Fibroblast of gingiva (primary cell): ENCODE data around the gene CYBB.
"Not testable (repeated sequence)": the region's sequence is repeated elsewhere in the genome, so short reads cannot be mapped to it uniquely, and the experiment has no call there.

Experiments used
- DNase-seq: peaks from one replicate; pipeline ENCODE4 v3.0.0-alpha.2; 2011; ENCODE audit warnings: low read depth

Gene CYBB

GRCh38 chrX:37779857-37780256, at the start of gene CYBB:
Gene CYBB, plus strand, starts transcription at chrX:37780059. Its CDS starts 19 bp downstream, at chrX:37780078.
- DNase-seq, result no peak

GRCh38 chrX:37745354-37745753, 34.5 kb upstream of the CYBB start:
- peak; percentile 48 for DNase-seq

GRCh38 chrX:37745835-37746217, 34.0 kb upstream of the CYBB start:
- DNase-seq, result no peak

GRCh38 chrX:37746218-37746941, 33.5 kb upstream of the CYBB start:
- DNase-seq, result no peak

- no peak for DNase-seq
These were observed 32.9 kb upstream of the CYBB start for GRCh38 chrX:37746951-37747350.

GRCh38 chrX:37752281-37752680, 27.6 kb upstream of the CYBB start:
- no peak for DNase-seq

- no peak for DNase-seq
These were observed 26.9 kb upstream of the CYBB start for GRCh38 chrX:37752936-37753335.

GRCh38 chrX:37753384-37753783, 26.5 kb upstream of the CYBB start:
- no peak for DNase-seq

- DNase-seq, result no peak
These were observed 25.3 kb upstream of the CYBB start for GRCh38 chrX:37754516-37754915.

- no peak for DNase-seq
These were observed 24.8 kb upstream of the CYBB start for GRCh38 chrX:37755025-37755424.

GRCh38 chrX:37757082-37757481, 22.8 kb upstream of the CYBB start:
- DNase-seq, result no peak

GRCh38 chrX:37759351-37759750, 20.5 kb upstream of the CYBB start:
- no peak for DNase-seq

- no peak for DNase-seq
These were observed 19.9 kb upstream of the CYBB start for GRCh38 chrX:37759878-37760418.

GRCh38 chrX:37763400-37763799, 16.5 kb upstream of the CYBB start:
- DNase-seq, result no peak

- DNase-seq, result no peak
These were observed 14.4 kb upstream of the CYBB start for GRCh38 chrX:37765507-37765906.

GRCh38 chrX:37767430-37767829, 12.4 kb upstream of the CYBB start:
- no peak for DNase-seq

- not testable (repeated sequence) for DNase-seq
These were observed 11.0 kb upstream of the CYBB start for GRCh38 chrX:37768866-37769265.

- no peak for DNase-seq
These were observed 3.4 kb upstream of the CYBB start for GRCh38 chrX:37776283-37776986.

GRCh38 chrX:37776987-37777325, 2.9 kb upstream of the CYBB start:
- DNase-seq, result no peak

GRCh38 chrX:37781081-37781480, 1.2 kb downstream of the CYBB start:
- no peak for DNase-seq

GRCh38 chrX:37781814-37782213, 2.0 kb downstream of the CYBB start:
- no peak for DNase-seq

- DNase-seq, result no peak
These were observed 2.5 kb downstream of the CYBB start for GRCh38 chrX:37782359-37782758.

GRCh38 chrX:37783305-37783704, 3.4 kb downstream of the CYBB start:
- DNase-seq, result no peak

- DNase-seq, result no peak
These were observed 5.7 kb downstream of the CYBB start for GRCh38 chrX:37785569-37785968.
